Endothelial cell of umbilical vein (primary cell): ENCODE data around the gene LCE6A. TPM values are rescaled to one million over a fixed set of nuclear protein-coding genes. Genes with fewer than 3 reads are reported as not detected.

Experiments used
- BruUV-seq: library from RNA; stranded (reverse); fragments of 400-500 nt; replicated peaks from 2 replicates; lab custom pipeline; 2021; lab: Mats Ljungman, UMichigan
- CTCF ChIA-PET: fragments of 300-600, 350-600 bp; sonication (Branson Sonifier 250); formaldehyde crosslinking; loops from one replicate; lab custom pipeline; 2021; ENCODE audit warnings: antibody characterized with exemption, inconsistent platforms; lab: Charles Lee
- POLR2A ChIA-PET: fragments of 300-600, 350-600 bp; sonication (Branson Sonifier 250); formaldehyde crosslinking; loops from one replicate; lab custom pipeline; 2021; ENCODE audit warnings: antibody characterized with exemption, inconsistent platforms; lab: Charles Lee
- DNase-seq: peaks from one replicate; pipeline ENCODE4 v3.0.0-alpha.2; 2011; ENCODE audit warnings: low read depth, low spot score
- FAIRE-seq: peaks from 2 replicates; lab custom pipeline; 2011; peaks lifted over from hg19 to GRCh38; lab: Jason Lieb, UNC
- H2AFZ ChIP-seq: 2 replicates; pipeline ENCODE4 v1.6.0; 2012; ENCODE audit warnings: low read depth, low read length, control low read depth, inconsistent platforms
- H3K27ac ChIP-seq: 2 replicates; pipeline ENCODE4 v1.5.1; 2011; ENCODE audit warnings: low read depth, mild to moderate bottlenecking, control low read depth, low read length, moderate library complexity; ENCODE audit not compliant: insufficient read depth
- H3K27me3 ChIP-seq, 2 experiments: 2 replicates each; pipeline versions ENCODE4 v1.6.0 to v1.6.1; 2011; ENCODE audit warnings: low read length in 2 of 2, mixed read lengths in 1 of 2; ENCODE audit not compliant: control insufficient read depth in 2 of 2, insufficient read depth in 2 of 2
- H3K36me3 ChIP-seq, 2 experiments: 2 replicates in 1 of 2; 3 replicates in 1 of 2; pipeline ENCODE4 v1.5.1; 2011; ENCODE audit warnings: low read length in 2 of 2, mild to moderate bottlenecking in 1 of 2, moderate library complexity in 1 of 2; ENCODE audit not compliant: control insufficient read depth in 2 of 2, insufficient read depth in 2 of 2; ENCODE audit errors: extremely low read depth in 1 of 2
- H3K4me1 ChIP-seq: 3 replicates; pipeline ENCODE4 v1.5.1; 2011; ENCODE audit warnings: mild to moderate bottlenecking, low read length; ENCODE audit not compliant: control insufficient read depth, insufficient read depth; ENCODE audit errors: extremely low read depth
- H3K4me2 ChIP-seq: 2 replicates; pipeline ENCODE4 v1.6.1; 2011; ENCODE audit warnings: low read length, control low read depth, mixed read lengths; ENCODE audit not compliant: insufficient read depth
- H3K4me3 ChIP-seq, 3 experiments: fragments of 200-600 bp in 1 of 3; sonication (generic), shearing (Covaris generic) in 1 of 3; replicated peaks in 1 of 3; 2 replicates each; pipeline ENCODE4 v1.5.1; 2011 to 2016; ENCODE audit warnings: control low read depth in 3 of 3, low read length in 3 of 3, mild to moderate bottlenecking in 2 of 3, inconsistent platforms in 1 of 3, low read depth in 1 of 3, moderate library complexity in 1 of 3; ENCODE audit not compliant: insufficient read depth in 1 of 3
- H3K79me2 ChIP-seq: 2 replicates; pipeline ENCODE4 v1.6.0; 2012; ENCODE audit warnings: low read length, inconsistent platforms; ENCODE audit not compliant: control insufficient read depth, insufficient read depth
- H3K9ac ChIP-seq: replicated peaks from 2 replicates; pipeline ENCODE3; 2011; ENCODE audit warnings: low read length, control low read depth; ENCODE audit not compliant: insufficient read depth; ENCODE audit errors: extremely low read depth
- H3K9me1 ChIP-seq: replicated peaks from 3 replicates; pipeline ENCODE4 v1.6.0; 2011; ENCODE audit warnings: mild to moderate bottlenecking, low read length; ENCODE audit not compliant: control insufficient read depth, insufficient read depth; ENCODE audit errors: extremely low read depth
- H3K9me3 ChIP-seq: replicated peaks from 2 replicates; pipeline ENCODE4 v1.5.1; 2012; ENCODE audit warnings: low read length, inconsistent platforms; ENCODE audit not compliant: control insufficient read depth, insufficient read depth
- H4K20me1 ChIP-seq: replicated peaks from 2 replicates; pipeline ENCODE3; 2011; ENCODE audit warnings: mild to moderate bottlenecking, low read length; ENCODE audit not compliant: control insufficient read depth, insufficient read depth; ENCODE audit errors: extremely low read depth
- CTCF ChIP-seq, 2 donors: IDR thresholded peaks; 1 replicate in 1 of 2; 2 replicates in 1 of 2; pipeline ENCODE4 v1.5.1; 2011; ENCODE audit warnings: low read length in 2 of 2, mild to moderate bottlenecking in 2 of 2, moderate library complexity in 2 of 2, control low read depth in 1 of 2, inconsistent platforms in 1 of 2, low read depth in 1 of 2; ENCODE audit not compliant: insufficient read depth in 1 of 2; ENCODE audit errors: extremely low read depth in 1 of 2
- EZH2 ChIP-seq: IDR thresholded peaks from 2 replicates; pipeline ENCODE4 v1.6.1; 2012; ENCODE audit warnings: borderline replicate concordance, low read depth, mild to moderate bottlenecking, moderate library complexity, low read length, inconsistent platforms; ENCODE audit not compliant: severe bottlenecking
- FOS ChIP-seq: IDR thresholded peaks from 2 replicates; pipeline ENCODE4 v1.6.1; 2011; ENCODE audit warnings: mild to moderate bottlenecking, low read length, moderate library complexity, borderline replicate concordance; ENCODE audit not compliant: insufficient read depth
- GATA2 ChIP-seq: IDR thresholded peaks from 2 replicates; pipeline ENCODE4 v1.7.0; 2011; ENCODE audit warnings: low read depth, mild to moderate bottlenecking, moderate library complexity, mixed read lengths, low read length; ENCODE audit not compliant: insufficient read length, insufficient read depth
- JUN ChIP-seq: IDR thresholded peaks from 2 replicates; pipeline ENCODE4 v1.6.1; 2011; ENCODE audit warnings: borderline replicate concordance, low read depth; ENCODE audit not compliant: insufficient read length, insufficient read depth
- MAX ChIP-seq: IDR thresholded peaks from 2 replicates; pipeline ENCODE4 v1.6.1; 2011; ENCODE audit not compliant: insufficient read depth, insufficient read length
- MYC ChIP-seq: IDR thresholded peaks from one replicate; pipeline ENCODE4 v1.6.1; 2011; ENCODE audit warnings: mild to moderate bottlenecking, low read depth, low read length
- POLR2A ChIP-seq: IDR thresholded peaks from 2 replicates; pipeline ENCODE4 v1.6.1; 2012; ENCODE audit warnings: low read depth, mild to moderate bottlenecking, control low read depth, low read length
- POLR2AphosphoS5 ChIP-seq: IDR thresholded peaks from 2 replicates; pipeline ENCODE4 v1.6.1; 2012; ENCODE audit warnings: low read depth, mild to moderate bottlenecking, control low read depth, low read length, moderate library complexity; ENCODE audit not compliant: insufficient read depth
- dilution Hi-C: fragments of 300-500 bp; cut with MboI; formaldehyde crosslinking; loops from one replicate; pipeline ENCODE4 v1.15.0; 2019; ENCODE audit warnings: low sequenced_read_pairs; ENCODE audit not compliant: extremely low pct_ligation_motif_present
- intact Hi-C: fragments of 100-400 bp; cut with micrococcal nuclease; formaldehyde crosslinking; loops from one replicate; pipeline ENCODE4 v1.10.0; 2022
- polyA plus RNA-seq, 4 experiments: library from polyadenylated mRNA; depleted of rRNA in 3 of 4; stranded (reverse) in 3 of 4; unstranded in 1 of 4; fragments of >200 nt; gene quantifications; 2 replicates each; pipeline versions ENCODE4 v1.2.1 to v1.2.3, GENCODE V29; 2011 to 2012; ENCODE audit warnings: missing spikeins in 1 of 4
- total RNA-seq: library from RNA; stranded (reverse); gene quantifications from 2 replicates; pipeline ENCODE4 v1.2.3, GENCODE V29; 2021

Gene LCE6A
- total and polyA plus RNA-seq, 2 donors (not counting 3 experiments of a cell fraction or from before 2014, with no cell fraction given) = not detected

GRCh38 chr1:152880907-152881306 lies 38.3 kb downstream of the LCE6A start:
- no peaks in the 10 kb centered on the region for H3K79me2 ChIP-seq
- H3K9ac ChIP-seq = no peak overlapping the region
- TF ChIP-seq POLR2AphosphoS5 = no peak
- no peak for TF ChIP-seq MYC
- TF ChIP-seq CTCF (IDR thresholded peaks at IDR 0.05; ENCODE audit: extremely low read depth in 1 of 2, insufficient read depth in 1 of 2, low read depth in 1 of 2, low read length in 2 of 2) = no peak
- TF ChIP-seq JUN = no peak
- no peak for TF ChIP-seq POLR2A
- no peak for FAIRE-seq
- H3K4me1 ChIP-seq = no peaks in the 10 kb centered on the region
- no peak overlapping the region for H3K27ac ChIP-seq
- intact Hi-C loops = no loop called here
- no peaks in the 10 kb centered on the region for H4K20me1 ChIP-seq
- no peak overlapping the region for H3K4me3 ChIP-seq
- no peaks in the 10 kb centered on the region for H3K36me3 ChIP-seq
- CTCF ChIA-PET = no interaction called here
- no peak for DNase-seq
- H3K9me3 ChIP-seq = no peaks in the 10 kb centered on the region
- dilution Hi-C loops = no loop called here
- BruUV-seq = no TSS peak
- H3K4me2 ChIP-seq = no peak overlapping the region
- H3K9me1 ChIP-seq = no peaks in the 10 kb centered on the region
- POLR2A ChIA-PET = no interaction called here
- H2AFZ ChIP-seq = no peak overlapping the region
- H3K27me3 ChIP-seq = no peaks in the 10 kb centered on the region

DNA sequence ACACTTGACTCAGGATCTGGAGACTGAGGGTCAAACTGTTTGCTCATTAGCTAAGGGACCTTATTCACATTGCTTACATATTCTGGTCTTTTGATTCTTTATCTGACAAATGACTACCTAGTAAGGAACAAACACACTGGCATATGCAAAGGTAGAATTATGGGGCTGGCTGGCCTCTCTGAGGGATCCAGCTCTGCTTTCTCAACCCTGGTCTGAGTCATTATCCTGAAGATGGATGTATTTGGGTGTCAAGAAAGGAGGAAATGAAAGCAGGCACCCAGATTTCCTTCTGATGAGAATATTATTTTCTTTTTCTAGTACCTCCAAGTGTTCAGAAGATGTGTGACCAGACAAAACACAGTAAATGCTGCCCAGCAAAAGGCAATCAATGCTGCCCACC lies 41.4 kb downstream of the LCE6A start:
- H3K4me2 ChIP-seq = no peak overlapping the region

More for the DNA sequence above, 41.4 kb downstream of the LCE6A start:
- Histone ChIP-seq H3K4me1 (no peaks in the 10 kb centered on the region), H2AFZ (no peak overlapping the region), H3K79me2 (no peaks in the 10 kb centered on the region), H3K4me3 (no peak overlapping the region), H4K20me1 (no peaks in the 10 kb centered on the region), H3K36me3 (no peaks in the 10 kb centered on the region), H3K9me1 (no peaks in the 10 kb centered on the region), H3K27me3 (no peaks in the 10 kb centered on the region), H3K9ac (no peak overlapping the region), H3K27ac (no peak overlapping the region), H3K9me3 (no peaks in the 10 kb centered on the region)
- CTCF ChIA-PET = no interaction called here
- no peak for DNase-seq
- TF ChIP-seq POLR2A (no peak), FOS (no peak), CTCF (IDR thresholded peaks at IDR 0.05; ENCODE audit: extremely low read depth in 1 of 2, insufficient read depth in 1 of 2, low read depth in 1 of 2, low read length in 2 of 2) (no peak), MYC (no peak), EZH2 (no peak), POLR2AphosphoS5 (no peak), JUN (no peak), GATA2 (no peak), MAX (no peak)
- no TSS peak for BruUV-seq
- POLR2A ChIA-PET = no interaction called here
- dilution Hi-C loops = no loop called here
- intact Hi-C loops = no loop called here
- no peak for FAIRE-seq
